ENCODE measurements around the gene GNG7. TPM values are rescaled to one million over a fixed set of nuclear protein-coding genes. Genes with fewer than 3 reads are reported as not detected.
"Not testable (repeated sequence)": the region's sequence is repeated elsewhere in the genome, so short reads cannot be mapped to it uniquely, and the experiment has no call there.

Gene GNG7
- polyA plus RNA-seq, 3 donors: 1.1 to 1.6 (median 1.3) TPM

DNA sequence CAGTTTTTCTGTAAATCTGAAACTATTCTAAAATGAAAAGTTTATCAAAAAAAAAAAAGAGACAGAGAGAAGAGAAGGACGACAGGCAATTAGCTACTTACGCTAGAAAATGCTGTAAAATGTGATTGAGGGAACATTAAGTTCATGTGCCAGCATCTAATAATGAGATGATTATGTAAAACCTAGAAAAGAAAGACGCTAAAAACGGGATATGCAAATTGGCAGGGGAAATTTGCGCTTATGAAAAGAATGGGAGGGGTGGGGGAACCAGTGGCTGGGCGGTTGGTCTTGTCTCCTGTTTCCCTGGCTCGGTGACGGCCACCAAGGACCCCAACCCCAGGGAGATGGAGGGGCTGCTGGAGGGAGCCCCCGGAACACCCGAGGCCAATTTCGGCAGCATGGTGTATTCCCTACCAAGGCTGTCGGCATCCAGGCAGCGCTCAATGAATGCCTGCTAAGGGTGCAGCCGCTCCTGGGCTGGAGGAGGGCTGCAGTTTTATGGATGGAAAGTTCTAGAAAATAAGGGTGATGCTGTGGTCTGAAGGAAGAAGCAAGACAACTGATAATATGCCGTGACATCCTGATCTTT is 34.2 kb downstream of the GNG7 start:
- peaks cover 1 to 3% (median 2%) of the 10 kb centered on the region in 3 donors for H3K27me3 Mint-ChIP-seq (ENCODE audit: low read depth in 3 of 3)

DNA sequence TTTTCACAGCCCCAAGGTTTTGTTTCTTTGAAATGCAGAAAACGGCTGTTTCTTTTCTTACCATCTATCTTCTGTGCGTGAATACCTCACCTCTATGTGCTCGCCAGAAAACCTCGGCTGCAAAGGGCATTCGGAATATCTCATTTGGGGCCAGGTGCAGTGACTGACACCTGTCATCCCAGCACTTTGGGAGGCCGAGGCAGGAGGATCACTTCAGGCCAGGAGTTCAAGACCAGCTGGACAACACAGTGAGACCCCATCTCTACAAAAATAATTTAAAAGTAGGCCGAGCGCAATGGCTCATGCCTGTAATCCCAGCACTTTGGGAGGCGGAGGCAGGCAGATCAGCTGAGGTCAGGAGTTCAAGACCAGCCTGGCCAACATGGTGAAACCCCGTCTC is 35.1 kb downstream of the GNG7 start:
- not testable (repeated sequence) for H3K4me3 ChIP-seq (replicated peaks in 1 of 3; ENCODE audit: low read depth in 2 of 3, low read length in 3 of 3)

More for the DNA sequence above, 34.2 kb downstream of the GNG7 start:
- intact Hi-C loops (cut with micrococcal nuclease): no loop called here
- DNase-seq: no peak
- Mint-ChIP-seq H3K4me3 (no peak overlapping the region), H3K4me1 (no peaks in the 10 kb centered on the region), H3K36me3 (peaks cover 0 to 3% of the 10 kb centered on the region in 2 donors), H3K9me3 (peaks cover 0 to 2% (median 1%) of the 10 kb centered on the region in 7 donors), H3K27ac (no peak overlapping the region)
- 94% methylated on average over 10 of the region's 15 CpGs for WGBS (ENCODE audit: insufficient coverage)
- no peak overlapping the region for H3K4me3 ChIP-seq (replicated peaks in 1 of 3; ENCODE audit: low read depth in 2 of 3, low read length in 3 of 3)
- no peak overlapping the region for H2AFZ ChIP-seq (ENCODE audit: insufficient read depth, low read depth, low read length, poor library complexity, severe bottlenecking)
- peaks cover 0 to 7% of the 10 kb centered on the region in 2 donors for H3K9me3 ChIP-seq (replicated peaks in 1 of 2; ENCODE audit: control insufficient read depth in 1 of 2, insufficient read depth in 1 of 2, low read length in 2 of 2)
- no peaks in the 10 kb centered on the region for H3K4me1 ChIP-seq (ENCODE audit: control insufficient read depth in 1 of 2, insufficient read depth in 2 of 2, low read length in 2 of 2)
- TF ChIP-seq, protein P1, sequence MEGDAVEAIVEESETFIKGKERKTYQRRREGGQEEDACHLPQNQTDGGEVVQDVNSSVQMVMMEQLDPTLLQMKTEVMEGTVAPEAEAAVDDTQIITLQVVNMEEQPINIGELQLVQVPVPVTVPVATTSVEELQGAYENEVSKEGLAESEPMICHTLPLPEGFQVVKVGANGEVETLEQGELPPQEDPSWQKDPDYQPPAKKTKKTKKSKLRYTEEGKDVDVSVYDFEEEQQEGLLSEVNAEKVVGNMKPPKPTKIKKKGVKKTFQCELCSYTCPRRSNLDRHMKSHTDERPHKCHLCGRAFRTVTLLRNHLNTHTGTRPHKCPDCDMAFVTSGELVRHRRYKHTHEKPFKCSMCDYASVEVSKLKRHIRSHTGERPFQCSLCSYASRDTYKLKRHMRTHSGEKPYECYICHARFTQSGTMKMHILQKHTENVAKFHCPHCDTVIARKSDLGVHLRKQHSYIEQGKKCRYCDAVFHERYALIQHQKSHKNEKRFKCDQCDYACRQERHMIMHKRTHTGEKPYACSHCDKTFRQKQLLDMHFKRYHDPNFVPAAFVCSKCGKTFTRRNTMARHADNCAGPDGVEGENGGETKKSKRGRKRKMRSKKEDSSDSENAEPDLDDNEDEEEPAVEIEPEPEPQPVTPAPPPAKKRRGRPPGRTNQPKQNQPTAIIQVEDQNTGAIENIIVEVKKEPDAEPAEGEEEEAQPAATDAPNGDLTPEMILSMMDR (IDR thresholded peaks at IDR 0.05): no peak
- H3K36me3 ChIP-seq (replicated peaks in 1 of 2; ENCODE audit: control insufficient read depth in 1 of 2, insufficient read depth in 2 of 2, low read length in 2 of 2): no peaks in the 10 kb centered on the region
- no peaks in the 10 kb centered on the region for H3K79me2 ChIP-seq (ENCODE audit: insufficient read depth, low read length)
- no peak overlapping the region for H3K4me2 ChIP-seq (replicated peaks; ENCODE audit: extremely low read depth, low read length, poor library complexity, severe bottlenecking)
- no peaks in the 10 kb centered on the region for H4K20me1 ChIP-seq (ENCODE audit: insufficient read depth, low read length)
- H3K9ac ChIP-seq (ENCODE audit: insufficient read depth, low read length, poor library complexity, severe bottlenecking): no peak overlapping the region
- no peaks in the 10 kb centered on the region for H3K27me3 ChIP-seq (ENCODE audit: control insufficient read depth in 2 of 2, insufficient read depth in 2 of 2, low read length in 2 of 2)
- no peak overlapping the region for H3K27ac ChIP-seq (ENCODE audit: low read depth in 1 of 2, low read length in 2 of 2)

More for the DNA sequence above, 35.1 kb downstream of the GNG7 start:
- H3K4me1 Mint-ChIP-seq; H3K27me3 ChIP-seq (ENCODE audit: control insufficient read depth in 2 of 2, insufficient read depth in 2 of 2, low read length in 2 of 2); H3K4me2 ChIP-seq (replicated peaks; ENCODE audit: extremely low read depth, low read length, poor library complexity, severe bottlenecking); H3K9me3 Mint-ChIP-seq; H3K27ac Mint-ChIP-seq; H3K36me3 ChIP-seq (replicated peaks in 1 of 2; ENCODE audit: control insufficient read depth in 1 of 2, insufficient read depth in 2 of 2, low read length in 2 of 2); DNase-seq; H3K79me2 ChIP-seq (ENCODE audit: insufficient read depth, low read length); H3K4me1 ChIP-seq (ENCODE audit: control insufficient read depth in 1 of 2, insufficient read depth in 2 of 2, low read length in 2 of 2); H3K27ac ChIP-seq (ENCODE audit: low read depth in 1 of 2, low read length in 2 of 2); H3K4me3 Mint-ChIP-seq; H2AFZ ChIP-seq (ENCODE audit: insufficient read depth, low read depth, low read length, poor library complexity, severe bottlenecking); H3K36me3 Mint-ChIP-seq; H3K9ac ChIP-seq (ENCODE audit: insufficient read depth, low read length, poor library complexity, severe bottlenecking); H3K27me3 Mint-ChIP-seq (ENCODE audit: low read depth in 3 of 3); H4K20me1 ChIP-seq (ENCODE audit: insufficient read depth, low read length); intact Hi-C loops (cut with micrococcal nuclease): not testable (repeated sequence)
- peaks cover 0 to 11% of the 10 kb centered on the region in 2 donors for H3K9me3 ChIP-seq (replicated peaks in 1 of 2; ENCODE audit: control insufficient read depth in 1 of 2, insufficient read depth in 1 of 2, low read length in 2 of 2)
- 96% methylated on average over 6 of the region's 10 CpGs for WGBS (ENCODE audit: insufficient coverage)
